SK-N-SH treated with all-trans-retinoic acid at 6 μM for 48 hours (cell line): ENCODE measurements around the gene CLDN3.

Experiments
- ATAC-seq: fragments of 200-7000 bp; cut with Tn5 transposase; 3 replicates; pipeline ENCODE4 v1.9.1; 2020; ENCODE audit warnings: mild to moderate bottlenecking, moderate library complexity
- ARNTL ChIP-seq: fragments of 450-650 bp; formaldehyde crosslinking; IDR thresholded peaks from 2 replicates; pipeline ENCODE4 v1.5.0; 2020; ENCODE audit warnings: low read depth, mild to moderate bottlenecking, moderate library complexity, borderline replicate concordance
- BACH2 ChIP-seq: fragments of 250-450 bp; sonication (Bioruptor Pico); IDR thresholded peaks from 2 replicates; pipeline ENCODE4 v1.9.0; 2021; ENCODE audit warnings: mild to moderate bottlenecking, borderline replicate concordance
- CSDC2 ChIP-seq: fragments of 250-450 bp; sonication (Bioruptor Pico); IDR thresholded peaks from 2 replicates; pipeline ENCODE4 v1.5.0; 2020; ENCODE audit warnings: mild to moderate bottlenecking, moderate library complexity
- ESRRG ChIP-seq: fragments of 250-450 bp; sonication (Bioruptor Pico); IDR thresholded peaks from 2 replicates; pipeline ENCODE4 v1.6.1; 2021; ENCODE audit warnings: mild to moderate bottlenecking
- GLIS3 ChIP-seq: fragments of 250-450 bp; sonication (Bioruptor Pico); IDR thresholded peaks from 2 replicates; pipeline ENCODE4 v1.5.0; 2020; ENCODE audit warnings: mild to moderate bottlenecking, moderate library complexity
- ISL1 ChIP-seq: fragments of 250-450 bp; sonication (Bioruptor Pico); IDR thresholded peaks from 2 replicates; pipeline ENCODE4 v2.1.2; 2022; ENCODE audit warnings: mild to moderate bottlenecking, moderate library complexity
- OSR1 ChIP-seq: fragments of 250-450 bp; sonication (Bioruptor Pico); IDR thresholded peaks from 2 replicates; pipeline ENCODE4 v1.8.0; 2022; ENCODE audit warnings: moderate library complexity, mild to moderate bottlenecking, inconsistent platforms
- PATZ1 ChIP-seq: fragments of 250-450 bp; sonication (Bioruptor Pico); IDR thresholded peaks from 2 replicates; pipeline ENCODE4 v1.8.0; 2020; ENCODE audit warnings: mild to moderate bottlenecking, moderate library complexity, borderline replicate concordance
- PPARA ChIP-seq: fragments of 250-450 bp; sonication (Bioruptor Pico); IDR thresholded peaks from 2 replicates; pipeline ENCODE4 v1.5.0; 2020; ENCODE audit warnings: mild to moderate bottlenecking, borderline replicate concordance
- RARB ChIP-seq: fragments of 250-450 bp; sonication (Bioruptor Pico); IDR thresholded peaks from 2 replicates; pipeline ENCODE4 v1.8.0; 2021; ENCODE audit warnings: mild to moderate bottlenecking, moderate library complexity
- SNAI2 ChIP-seq: fragments of 250-450 bp; sonication (Bioruptor Pico); IDR thresholded peaks from 2 replicates; pipeline ENCODE4 v1.5.0; 2020; ENCODE audit warnings: mild to moderate bottlenecking, moderate library complexity
- TCF4 ChIP-seq: fragments of 250-450 bp; sonication (Bioruptor Pico); IDR thresholded peaks from 2 replicates; pipeline ENCODE4 v1.8.0; 2021; ENCODE audit warnings: mild to moderate bottlenecking, moderate library complexity, borderline replicate concordance
- TOX ChIP-seq: fragments of 250-450 bp; sonication (Bioruptor Pico); IDR thresholded peaks from 2 replicates; pipeline ENCODE4 v1.8.0; 2021; ENCODE audit warnings: mild to moderate bottlenecking, moderate library complexity, borderline replicate concordance
- ZC3H10 ChIP-seq: fragments of 250-450 bp; sonication (Bioruptor Pico); IDR thresholded peaks from 2 replicates; pipeline ENCODE4 v1.5.1; 2021; ENCODE audit warnings: mild to moderate bottlenecking, moderate library complexity
- ZFP3 ChIP-seq: fragments of 250-450 bp; sonication (Bioruptor Pico); IDR thresholded peaks from 2 replicates; pipeline ENCODE4 v1.5.0; 2020; ENCODE audit warnings: mild to moderate bottlenecking, moderate library complexity
- ZFP30 ChIP-seq: fragments of 450-650 bp; formaldehyde crosslinking; IDR thresholded peaks from 2 replicates; pipeline ENCODE4 v1.5.0; 2022; ENCODE audit warnings: mild to moderate bottlenecking, moderate library complexity
- ZNF565 ChIP-seq: fragments of 450-650 bp; formaldehyde crosslinking; conservative IDR thresholded peaks from 2 replicates; pipeline ENCODE4 v1.5.0; 2020; ENCODE audit warnings: low read depth, mild to moderate bottlenecking, moderate library complexity
- ZNF70 ChIP-seq: fragments of 450-650 bp; formaldehyde crosslinking; IDR thresholded peaks from 2 replicates; pipeline ENCODE4 v1.5.0; 2020; ENCODE audit warnings: mild to moderate bottlenecking, moderate library complexity
- ZNF8 ChIP-seq: fragments of 450-650 bp; formaldehyde crosslinking; IDR thresholded peaks from 2 replicates; pipeline ENCODE4 v1.5.0; 2020; ENCODE audit warnings: mild to moderate bottlenecking, moderate library complexity
- TF ChIP-seq, protein P1 (sequence below): fragments of 250-450 bp; sonication (Bioruptor Pico); IDR thresholded peaks from 2 replicates; pipeline ENCODE4 v1.5.0; 2020; ENCODE audit warnings: mild to moderate bottlenecking, moderate library complexity
- TF ChIP-seq, protein P2 (sequence below): fragments of 250-450 bp; sonication (Bioruptor Pico); IDR thresholded peaks from 2 replicates; pipeline ENCODE4 v1.5.1; 2021; ENCODE audit warnings: mild to moderate bottlenecking, moderate library complexity
- TF ChIP-seq, protein P3 (sequence below): fragments of 250-450 bp; sonication (Bioruptor Pico); IDR thresholded peaks from 2 replicates; pipeline ENCODE4 v1.5.1; 2020; ENCODE audit warnings: low read depth, mild to moderate bottlenecking, moderate library complexity

CLDN3 gene

GRCh38 chr7:73779517-73779916 lies 9.4 kb upstream of the CLDN3 start:
- TF ChIP-seq ZFP30 (CRISPR knock-in tag) = no peak
- no peak for TF ChIP-seq RARB (CRISPR knock-in tag)
- TF ChIP-seq ZC3H10 = no peak
- TF ChIP-seq ZNF8 (CRISPR knock-in tag) = no peak
- no peak for TF ChIP-seq BACH2 (CRISPR knock-in tag)
- TF ChIP-seq CSDC2 (CRISPR knock-in tag) = no peak
- no peak for TF ChIP-seq SNAI2
- no peak for TF ChIP-seq ZFP3
- no peak for TF ChIP-seq PATZ1 (CRISPR knock-in tag)
- peak; percentile 74 for ATAC-seq

DNA sequence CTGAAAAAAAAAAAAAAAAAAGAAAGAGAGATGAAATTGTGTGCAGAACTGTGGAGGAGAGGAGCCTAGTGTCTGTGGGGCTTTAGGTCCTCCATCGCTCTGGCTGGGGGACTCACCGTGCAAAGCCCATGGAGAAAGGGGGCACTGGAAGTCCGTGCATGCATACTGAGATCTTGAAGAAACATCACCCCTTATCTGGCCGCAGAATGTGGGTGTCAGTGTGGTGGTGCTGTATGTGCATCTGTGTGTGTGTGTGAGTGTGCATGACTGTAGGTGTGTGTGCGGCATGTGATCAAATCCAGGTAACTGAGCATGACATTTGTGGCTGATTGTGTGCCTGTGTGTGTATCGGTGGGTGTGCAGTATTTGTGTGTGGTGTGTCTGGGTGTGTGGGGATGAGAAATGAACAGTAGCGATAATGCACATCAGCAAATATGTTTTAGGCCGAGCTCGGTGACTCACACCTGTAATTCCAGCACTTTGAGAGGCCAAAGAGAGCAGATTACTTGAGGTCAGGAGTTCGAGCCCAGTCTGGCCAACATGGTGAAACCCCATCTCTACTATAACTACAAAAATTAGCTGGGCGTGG lies 8.8 kb upstream of the CLDN3 start:
- peak; percentile 14; the same call in 1 of the 3 replicates for ATAC-seq
- no peak for TF ChIP-seq ZFP3
- TF ChIP-seq ZNF565 = no peak
- TF ChIP-seq ZNF8 (CRISPR knock-in tag) = no peak
- TF ChIP-seq GLIS3 = no peak
- TF ChIP-seq ZC3H10 = no peak
- TF ChIP-seq ARNTL (CRISPR knock-in tag) = no peak

- no peak for TF ChIP-seq ZNF8 (CRISPR knock-in tag)
- TF ChIP-seq ZFP30 (CRISPR knock-in tag) = no peak
- TF ChIP-seq BACH2 (CRISPR knock-in tag) = peak; percentile 67; the same call in 1 of the 2 replicates
- TF ChIP-seq OSR1 (CRISPR knock-in tag) = no peak
- no peak for ATAC-seq
Observed at GRCh38 chr7:73774923-73775322, 4.9 kb upstream of the CLDN3 start.

DNA sequence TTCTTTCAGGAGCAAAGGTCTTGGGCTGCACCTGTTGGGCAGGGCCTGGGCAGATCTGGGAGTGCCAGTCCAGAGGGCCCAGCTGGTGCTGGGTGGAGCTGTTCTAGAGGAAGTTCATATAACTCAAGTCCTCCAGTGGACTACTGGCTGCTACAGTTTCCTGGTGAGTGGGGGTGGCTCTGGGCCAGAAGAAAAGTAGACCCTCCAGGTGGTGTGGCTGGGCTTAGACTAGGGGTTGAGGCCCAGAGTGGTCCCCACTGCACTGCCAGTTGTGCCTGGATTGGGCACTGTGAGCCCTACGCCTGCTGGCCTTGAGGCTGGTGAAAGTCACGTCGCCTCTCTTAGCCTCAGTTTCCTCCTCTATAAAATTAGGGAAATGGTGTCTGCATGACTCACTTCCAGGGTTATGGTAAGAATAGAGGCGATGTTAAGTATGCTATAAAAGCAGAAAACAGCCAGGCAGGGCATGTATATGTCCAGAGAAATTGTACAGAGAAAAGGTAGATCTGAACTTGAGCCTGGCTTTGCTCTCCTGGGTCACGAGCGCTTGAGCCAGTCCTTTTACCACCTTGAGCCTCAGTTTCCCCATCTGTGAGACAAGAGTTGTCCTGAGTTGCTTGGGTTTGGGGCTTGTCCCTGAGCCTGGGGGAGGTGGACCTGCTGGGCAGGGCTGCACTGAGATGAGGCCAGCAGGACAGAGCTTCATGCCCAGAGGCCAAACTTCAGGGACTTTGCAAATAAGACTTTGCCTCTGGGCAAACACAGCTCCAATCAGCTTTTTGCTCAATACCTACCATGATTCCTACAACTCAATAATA lies 3.8 kb upstream of the CLDN3 start:
- TF ChIP-seq ARNTL (CRISPR knock-in tag) (no peak), SNAI2 (no peak), CSDC2 (CRISPR knock-in tag) (no peak), ZNF8 (CRISPR knock-in tag) (no peak), GLIS3 (no peak), OSR1 (CRISPR knock-in tag) (no peak), ZNF565 (no peak), ESRRG (no peak), RARB (CRISPR knock-in tag) (no peak), ZNF70 (CRISPR knock-in tag) (no peak), ZC3H10 (no peak)
- TF ChIP-seq, protein P1, sequence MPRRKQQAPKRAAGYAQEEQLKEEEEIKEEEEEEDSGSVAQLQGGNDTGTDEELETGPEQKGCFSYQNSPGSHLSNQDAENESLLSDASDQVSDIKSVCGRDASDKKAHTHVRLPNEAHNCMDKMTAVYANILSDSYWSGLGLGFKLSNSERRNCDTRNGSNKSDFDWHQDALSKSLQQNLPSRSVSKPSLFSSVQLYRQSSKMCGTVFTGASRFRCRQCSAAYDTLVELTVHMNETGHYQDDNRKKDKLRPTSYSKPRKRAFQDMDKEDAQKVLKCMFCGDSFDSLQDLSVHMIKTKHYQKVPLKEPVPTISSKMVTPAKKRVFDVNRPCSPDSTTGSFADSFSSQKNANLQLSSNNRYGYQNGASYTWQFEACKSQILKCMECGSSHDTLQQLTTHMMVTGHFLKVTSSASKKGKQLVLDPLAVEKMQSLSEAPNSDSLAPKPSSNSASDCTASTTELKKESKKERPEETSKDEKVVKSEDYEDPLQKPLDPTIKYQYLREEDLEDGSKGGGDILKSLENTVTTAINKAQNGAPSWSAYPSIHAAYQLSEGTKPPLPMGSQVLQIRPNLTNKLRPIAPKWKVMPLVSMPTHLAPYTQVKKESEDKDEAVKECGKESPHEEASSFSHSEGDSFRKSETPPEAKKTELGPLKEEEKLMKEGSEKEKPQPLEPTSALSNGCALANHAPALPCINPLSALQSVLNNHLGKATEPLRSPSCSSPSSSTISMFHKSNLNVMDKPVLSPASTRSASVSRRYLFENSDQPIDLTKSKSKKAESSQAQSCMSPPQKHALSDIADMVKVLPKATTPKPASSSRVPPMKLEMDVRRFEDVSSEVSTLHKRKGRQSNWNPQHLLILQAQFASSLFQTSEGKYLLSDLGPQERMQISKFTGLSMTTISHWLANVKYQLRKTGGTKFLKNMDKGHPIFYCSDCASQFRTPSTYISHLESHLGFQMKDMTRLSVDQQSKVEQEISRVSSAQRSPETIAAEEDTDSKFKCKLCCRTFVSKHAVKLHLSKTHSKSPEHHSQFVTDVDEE (CRISPR knock-in tag) = no peak
- ATAC-seq = no peak

DNA sequence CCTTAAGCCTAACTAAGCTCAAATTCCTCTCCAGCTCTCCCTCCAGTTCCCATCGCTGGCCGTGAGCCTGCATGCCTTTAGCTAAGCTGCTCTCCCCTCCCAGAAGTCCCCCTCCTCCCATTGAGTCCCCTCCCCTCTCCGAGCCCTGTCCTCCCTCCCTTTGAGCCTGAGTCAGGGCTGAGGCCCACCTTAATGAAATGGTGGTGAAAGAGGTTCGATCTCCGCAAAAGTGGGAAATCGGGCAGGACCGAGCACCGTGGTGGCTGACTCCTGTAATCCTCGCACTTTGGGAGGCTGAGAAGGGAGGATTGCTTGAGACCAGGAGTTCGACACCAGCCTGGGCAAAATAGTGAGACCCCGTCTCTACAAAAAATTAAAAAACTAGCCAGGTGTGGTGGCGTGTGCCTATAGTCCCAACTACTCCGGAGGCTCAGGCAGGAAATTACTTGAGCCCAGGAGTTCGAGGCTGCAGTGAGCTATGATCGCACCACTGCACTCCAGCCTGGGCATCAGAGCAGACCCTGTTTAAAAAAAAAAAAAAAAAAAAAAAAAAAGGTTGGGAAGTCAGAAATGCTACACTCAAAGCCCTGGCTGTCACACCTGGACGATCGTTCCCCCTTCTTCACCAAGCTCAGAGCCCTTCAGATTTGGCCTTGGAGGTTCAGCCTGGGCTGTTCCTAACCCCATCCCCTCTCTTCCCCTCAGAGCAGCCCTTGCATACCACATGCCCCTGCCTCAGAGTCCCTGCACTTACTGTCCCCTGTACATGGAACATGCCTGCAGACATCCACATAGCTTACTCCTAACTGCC lies 995 bp upstream of the CLDN3 start:
- ATAC-seq = no peak; the same call in 2 of the 3 replicates
- TF ChIP-seq GLIS3 (no peak), ESRRG (no peak), TOX (CRISPR knock-in tag) (no peak), ISL1 (CRISPR knock-in tag) (no peak), ZFP30 (CRISPR knock-in tag) (no peak), ZNF70 (CRISPR knock-in tag) (no peak), PPARA (CRISPR knock-in tag) (no peak), ZNF565 (no peak), ZFP3 (no peak), PATZ1 (CRISPR knock-in tag) (no peak), ARNTL (CRISPR knock-in tag) (no peak), ZNF8 (CRISPR knock-in tag) (no peak), TCF4 (CRISPR knock-in tag) (no peak), BACH2 (CRISPR knock-in tag) (no peak), CSDC2 (CRISPR knock-in tag) (no peak)
- TF ChIP-seq, protein P2, sequence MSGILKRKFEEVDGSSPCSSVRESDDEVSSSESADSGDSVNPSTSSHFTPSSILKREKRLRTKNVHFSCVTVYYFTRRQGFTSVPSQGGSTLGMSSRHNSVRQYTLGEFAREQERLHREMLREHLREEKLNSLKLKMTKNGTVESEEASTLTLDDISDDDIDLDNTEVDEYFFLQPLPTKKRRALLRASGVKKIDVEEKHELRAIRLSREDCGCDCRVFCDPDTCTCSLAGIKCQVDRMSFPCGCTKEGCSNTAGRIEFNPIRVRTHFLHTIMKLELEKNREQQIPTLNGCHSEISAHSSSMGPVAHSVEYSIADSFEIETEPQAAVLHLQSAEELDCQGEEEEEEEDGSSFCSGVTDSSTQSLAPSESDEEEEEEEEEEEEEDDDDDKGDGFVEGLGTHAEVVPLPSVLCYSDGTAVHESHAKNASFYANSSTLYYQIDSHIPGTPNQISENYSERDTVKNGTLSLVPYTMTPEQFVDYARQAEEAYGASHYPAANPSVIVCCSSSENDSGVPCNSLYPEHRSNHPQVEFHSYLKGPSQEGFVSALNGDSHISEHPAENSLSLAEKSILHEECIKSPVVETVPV = no peak
- TF ChIP-seq, protein P3, sequence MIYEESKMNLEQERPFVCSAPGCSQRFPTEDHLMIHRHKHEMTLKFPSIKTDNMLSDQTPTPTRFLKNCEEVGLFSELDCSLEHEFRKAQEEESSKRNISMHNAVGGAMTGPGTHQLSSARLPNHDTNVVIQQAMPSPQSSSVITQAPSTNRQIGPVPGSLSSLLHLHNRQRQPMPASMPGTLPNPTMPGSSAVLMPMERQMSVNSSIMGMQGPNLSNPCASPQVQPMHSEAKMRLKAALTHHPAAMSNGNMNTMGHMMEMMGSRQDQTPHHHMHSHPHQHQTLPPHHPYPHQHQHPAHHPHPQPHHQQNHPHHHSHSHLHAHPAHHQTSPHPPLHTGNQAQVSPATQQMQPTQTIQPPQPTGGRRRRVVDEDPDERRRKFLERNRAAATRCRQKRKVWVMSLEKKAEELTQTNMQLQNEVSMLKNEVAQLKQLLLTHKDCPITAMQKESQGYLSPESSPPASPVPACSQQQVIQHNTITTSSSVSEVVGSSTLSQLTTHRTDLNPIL (CRISPR knock-in tag) = no peak
